Stomach smooth muscle (tissue), 2 donors: Measurements from ENCODE around the gene GRIK4.

Experiments used
- H3K27ac ChIP-seq: one replicate; pipeline ENCODE4 v1.7.0; 2013; ENCODE audit warnings: mild to moderate bottlenecking, low read length, inconsistent platforms
- H3K27me3 ChIP-seq, 2 donors: one replicate each; pipeline ENCODE4 v1.7.0; 2013; ENCODE audit warnings: low read length in 2 of 2; ENCODE audit not compliant: insufficient read depth in 2 of 2, control insufficient read depth in 1 of 2
- H3K36me3 ChIP-seq, 2 donors: one replicate each; pipeline ENCODE4 v1.7.0; 2013; ENCODE audit warnings: low read length in 2 of 2; ENCODE audit not compliant: control insufficient read depth in 2 of 2, insufficient read depth in 2 of 2
- H3K4me1 ChIP-seq: one replicate; pipeline ENCODE4 v1.7.0; 2013; ENCODE audit warnings: low read length; ENCODE audit not compliant: control insufficient read depth, insufficient read depth
- H3K4me3 ChIP-seq, 2 donors: one replicate each; pipeline ENCODE4 v1.7.0; 2013; ENCODE audit warnings: low read length in 2 of 2
- H3K9ac ChIP-seq, 2 donors: one replicate each; pipeline ENCODE4 v1.7.0; 2013; ENCODE audit warnings: low read length in 2 of 2, mild to moderate bottlenecking in 1 of 2
- H3K9me3 ChIP-seq, 2 donors: one replicate each; pipeline ENCODE4 v1.7.0; 2013; ENCODE audit warnings: low read length in 2 of 2; ENCODE audit not compliant: control insufficient read depth in 2 of 2
- donor health status: healthy.
- donor health status: Pancreatic carcinoma.

The GRIK4 gene

DNA sequence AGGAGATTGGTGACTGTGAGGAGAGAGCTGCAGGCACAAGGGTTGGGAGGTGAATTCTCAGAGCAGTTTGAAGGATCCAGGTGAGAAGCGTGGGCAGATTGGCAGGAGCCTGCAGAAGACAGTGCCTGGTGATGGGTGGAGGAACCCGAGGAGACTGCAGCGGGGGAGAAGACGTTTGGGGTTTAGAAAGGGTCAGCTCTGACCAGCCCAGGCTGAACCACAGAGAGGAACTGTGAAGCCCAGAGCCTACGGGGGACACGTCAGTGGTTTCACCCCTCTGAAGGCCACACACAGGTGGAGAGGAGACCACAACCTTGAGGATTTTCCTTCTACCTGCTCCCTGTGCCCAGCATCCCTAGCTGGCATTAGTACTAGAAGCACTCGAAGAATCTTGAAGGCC, 357.5 kb downstream of the GRIK4 start:
- Histone ChIP-seq H3K9ac (no peak overlapping the region), H3K4me3 (no peak overlapping the region), H3K9me3 (no peaks in the 10 kb centered on the region), H3K36me3 (no peaks in the 10 kb centered on the region), H3K27ac (no peak overlapping the region), H3K27me3 (peaks cover 0 to 8% of the 10 kb centered on the region in 2 donors), H3K4me1 (no peaks in the 10 kb centered on the region)

DNA sequence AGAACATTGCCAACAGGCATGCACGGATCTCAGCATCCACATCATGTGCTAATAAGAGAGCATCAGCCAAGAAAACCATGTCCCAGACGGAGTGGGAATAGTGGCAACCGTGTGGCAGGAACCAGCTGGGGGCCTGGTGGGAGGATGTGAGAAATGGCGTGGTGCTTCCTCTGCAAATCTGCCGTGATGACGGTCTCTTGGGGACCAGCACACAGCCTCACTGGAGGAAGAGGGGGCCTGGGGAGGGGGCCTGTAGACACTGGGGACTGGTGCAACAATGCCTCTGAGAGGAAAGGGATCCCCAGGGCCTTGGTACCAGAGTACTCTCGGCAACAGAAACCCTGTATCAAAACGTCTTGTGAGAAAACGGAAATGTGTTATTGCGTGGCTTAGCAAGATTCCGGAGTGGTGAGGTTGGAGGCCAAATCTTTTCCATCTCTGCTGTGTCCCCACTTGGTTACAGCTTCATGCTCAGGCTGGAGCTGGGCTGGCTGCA, 358.0 kb downstream of the GRIK4 start:
- Histone ChIP-seq H3K4me3 (no peak overlapping the region), H3K36me3 (no peaks in the 10 kb centered on the region), H3K27ac (no peak overlapping the region), H3K27me3 (peaks cover 3 to 8% of the 10 kb centered on the region in 2 donors), H3K4me1 (no peaks in the 10 kb centered on the region), H3K9ac (no peak overlapping the region), H3K9me3 (no peaks in the 10 kb centered on the region)

DNA sequence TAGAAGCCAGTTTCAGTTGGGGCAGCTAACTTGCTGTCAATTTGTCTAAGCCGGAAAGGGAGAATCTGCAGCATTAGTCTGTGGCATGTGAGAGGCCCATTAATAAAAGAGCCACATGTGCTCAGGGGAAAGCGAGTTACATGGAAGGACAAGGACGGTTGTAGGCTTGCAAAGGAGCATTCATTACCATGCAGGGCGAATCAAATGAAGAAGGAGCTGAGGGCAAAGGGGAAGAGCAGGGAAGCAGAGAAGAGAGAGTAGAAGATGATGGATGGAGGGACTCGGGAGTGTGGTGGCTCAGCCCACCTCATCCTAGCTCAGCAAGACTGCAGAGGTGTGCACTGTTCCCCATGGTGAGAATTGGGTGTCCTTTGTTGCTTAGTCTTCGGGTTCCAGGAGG, 359.6 kb downstream of the GRIK4 start:
- H3K36me3 ChIP-seq = no peaks in the 10 kb centered on the region
- H3K9ac ChIP-seq = no peak overlapping the region
- H3K27ac ChIP-seq = no peak overlapping the region
- peaks cover 3 to 8% of the 10 kb centered on the region in 2 donors for H3K27me3 ChIP-seq
- H3K4me1 ChIP-seq = no peaks in the 10 kb centered on the region
- no peaks in the 10 kb centered on the region for H3K9me3 ChIP-seq
- no peak overlapping the region for H3K4me3 ChIP-seq

DNA sequence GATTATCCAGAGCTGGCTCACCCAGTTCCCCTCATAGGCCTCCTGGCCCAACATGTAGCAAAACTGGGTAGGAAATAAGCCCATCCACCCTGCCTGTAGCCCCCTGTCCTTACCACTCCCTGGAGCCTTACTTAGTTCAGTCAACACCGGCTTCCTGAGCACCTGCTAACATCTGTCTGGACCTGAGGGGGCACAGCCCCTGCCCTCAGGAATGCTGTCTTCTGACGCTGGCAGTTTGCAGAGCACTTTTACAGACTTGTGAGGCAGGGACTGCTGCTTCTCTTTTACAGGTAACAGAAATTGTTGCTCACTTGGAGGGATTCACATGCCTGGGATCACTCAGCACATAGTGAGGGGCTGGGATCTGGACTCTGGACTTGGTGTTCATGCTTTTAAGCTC, 360.4 kb downstream of the GRIK4 start:
- no peak overlapping the region for H3K27ac ChIP-seq
- no peak overlapping the region for H3K4me3 ChIP-seq
- H3K9me3 ChIP-seq = no peaks in the 10 kb centered on the region
- H3K4me1 ChIP-seq = no peaks in the 10 kb centered on the region
- H3K9ac ChIP-seq = no peak overlapping the region
- H3K36me3 ChIP-seq = no peaks in the 10 kb centered on the region
- H3K27me3 ChIP-seq = peaks cover 3 to 4% of the 10 kb centered on the region in 2 donors

DNA sequence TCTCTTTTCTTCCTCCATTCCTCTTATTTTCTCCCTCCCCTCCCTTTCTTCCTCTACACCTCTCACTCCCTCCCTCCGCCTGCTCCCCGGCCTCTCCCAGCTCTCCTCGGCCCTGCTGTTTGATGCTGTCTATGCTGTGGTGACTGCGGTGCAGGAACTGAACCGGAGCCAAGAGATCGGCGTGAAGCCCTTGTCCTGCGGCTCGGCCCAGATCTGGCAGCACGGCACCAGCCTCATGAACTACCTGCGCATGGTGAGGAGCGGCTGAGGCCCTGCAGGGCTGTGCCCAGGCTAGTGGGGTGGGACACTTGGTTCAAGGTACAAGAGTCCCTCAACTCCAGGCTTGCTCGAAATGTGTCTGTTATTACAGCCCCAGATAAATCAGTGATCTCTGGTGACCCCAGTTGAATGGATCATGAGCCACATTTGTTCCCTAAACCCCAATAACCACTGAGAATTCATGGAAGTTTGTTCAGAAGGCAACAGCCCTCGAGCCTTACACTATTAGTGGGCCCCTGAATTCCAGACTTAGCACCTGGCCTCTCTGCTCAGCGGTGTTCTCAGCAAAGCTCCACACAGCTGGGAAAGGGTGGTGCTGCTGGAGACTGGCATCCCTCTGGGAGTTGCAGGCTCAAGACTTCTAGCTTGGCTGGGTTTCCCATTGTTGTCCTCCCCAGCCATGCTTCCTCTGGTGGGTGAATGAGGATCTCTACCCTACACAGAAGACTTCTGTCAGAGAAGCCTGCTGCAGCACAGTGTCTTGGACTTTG, 362.6 kb downstream of the GRIK4 start:
- Histone ChIP-seq H3K9ac (no peak overlapping the region), H3K9me3 (no peaks in the 10 kb centered on the region), H3K27ac (no peak overlapping the region), H3K4me3 (no peak overlapping the region), H3K27me3 (peaks cover 3 to 5% of the 10 kb centered on the region in 2 donors), H3K36me3 (no peaks in the 10 kb centered on the region), H3K4me1 (no peaks in the 10 kb centered on the region)

DNA sequence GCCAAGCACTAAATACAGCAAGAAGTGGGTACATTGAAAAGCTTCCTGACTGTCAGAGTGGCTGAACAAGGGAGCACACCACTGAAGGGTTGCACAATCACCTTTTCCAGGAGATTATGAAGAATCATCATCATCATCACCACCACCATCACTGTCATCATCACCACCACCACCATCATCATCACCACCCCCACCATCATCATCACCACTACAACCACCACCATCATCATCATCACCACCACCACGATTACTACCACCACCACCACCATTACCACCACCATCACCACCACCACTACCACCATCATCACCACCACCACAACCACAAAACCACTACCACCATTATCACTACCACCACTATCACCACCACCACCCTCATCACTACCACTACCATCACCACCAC, 364.4 kb downstream of the GRIK4 start:
- H3K4me3 ChIP-seq = no peak overlapping the region
- H3K9me3 ChIP-seq = no peaks in the 10 kb centered on the region
- H3K9ac ChIP-seq = no peak overlapping the region
- no peaks in the 10 kb centered on the region for H3K36me3 ChIP-seq
- H3K4me1 ChIP-seq = no peaks in the 10 kb centered on the region
- no peak overlapping the region for H3K27ac ChIP-seq
- H3K27me3 ChIP-seq = peaks cover 3 to 5% of the 10 kb centered on the region in 2 donors

DNA sequence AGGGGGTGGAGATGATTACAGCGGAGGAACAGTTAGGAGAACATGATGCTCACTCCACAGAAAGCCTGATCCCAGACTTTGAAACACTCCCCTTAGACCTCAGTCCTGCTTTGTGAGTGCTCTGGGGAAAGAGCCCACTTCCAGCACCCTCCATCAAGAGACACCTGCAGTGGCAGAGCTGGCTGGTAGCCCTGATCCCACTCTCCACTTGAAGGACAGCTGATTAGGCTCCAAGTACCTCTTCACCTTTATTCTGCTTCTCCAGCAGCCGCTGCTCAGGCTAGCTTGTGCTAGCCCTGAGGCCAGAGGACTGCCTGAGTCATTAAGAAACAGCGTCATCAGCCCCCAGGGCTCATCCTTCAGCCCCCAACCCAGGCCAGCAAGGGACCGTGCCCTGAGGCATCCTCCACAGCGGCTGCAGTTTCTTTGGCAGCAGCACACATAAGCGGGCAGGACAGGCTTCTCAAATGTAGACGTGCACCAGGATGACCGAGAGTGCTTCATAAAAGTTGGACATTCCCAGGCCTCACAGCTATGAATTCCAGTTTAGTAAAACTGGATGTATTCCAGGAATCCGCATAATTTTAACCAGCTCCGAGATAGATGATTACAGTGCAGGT, 366.3 kb downstream of the GRIK4 start:
- H3K4me3 ChIP-seq = no peak overlapping the region
- no peaks in the 10 kb centered on the region for H3K9me3 ChIP-seq
- no peak overlapping the region for H3K27ac ChIP-seq
- peaks cover 2% of the 10 kb centered on the region for H3K4me1 ChIP-seq
- H3K9ac ChIP-seq = no peak overlapping the region
- H3K36me3 ChIP-seq = no peaks in the 10 kb centered on the region
- H3K27me3 ChIP-seq = peaks cover 3 to 4% of the 10 kb centered on the region in 2 donors

DNA sequence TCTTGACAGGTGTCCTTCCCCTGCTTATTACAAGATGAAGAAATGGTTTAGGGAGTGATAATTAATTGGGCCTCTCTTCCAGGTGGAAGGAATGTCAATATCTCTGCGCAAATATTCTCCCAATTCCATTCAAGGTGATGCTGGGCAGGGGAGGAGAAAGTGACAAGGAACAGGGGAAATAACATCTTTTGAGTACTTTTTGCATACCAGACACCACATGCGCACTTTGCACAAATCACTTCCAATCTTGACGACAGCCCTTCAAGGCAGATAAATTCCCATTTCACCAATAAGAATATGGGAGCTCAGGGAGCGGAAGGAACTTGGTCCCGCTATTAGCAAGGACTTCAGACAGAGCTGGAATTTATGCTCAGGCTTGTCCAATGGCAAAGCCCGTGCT, 367.2 kb downstream of the GRIK4 start:
- Histone ChIP-seq H3K27ac (no peak overlapping the region), H3K9ac (no peak overlapping the region), H3K27me3 (peaks cover 3 to 5% of the 10 kb centered on the region in 2 donors), H3K4me1 (peaks cover 2% of the 10 kb centered on the region), H3K9me3 (no peaks in the 10 kb centered on the region), H3K36me3 (no peaks in the 10 kb centered on the region), H3K4me3 (no peak overlapping the region)

DNA sequence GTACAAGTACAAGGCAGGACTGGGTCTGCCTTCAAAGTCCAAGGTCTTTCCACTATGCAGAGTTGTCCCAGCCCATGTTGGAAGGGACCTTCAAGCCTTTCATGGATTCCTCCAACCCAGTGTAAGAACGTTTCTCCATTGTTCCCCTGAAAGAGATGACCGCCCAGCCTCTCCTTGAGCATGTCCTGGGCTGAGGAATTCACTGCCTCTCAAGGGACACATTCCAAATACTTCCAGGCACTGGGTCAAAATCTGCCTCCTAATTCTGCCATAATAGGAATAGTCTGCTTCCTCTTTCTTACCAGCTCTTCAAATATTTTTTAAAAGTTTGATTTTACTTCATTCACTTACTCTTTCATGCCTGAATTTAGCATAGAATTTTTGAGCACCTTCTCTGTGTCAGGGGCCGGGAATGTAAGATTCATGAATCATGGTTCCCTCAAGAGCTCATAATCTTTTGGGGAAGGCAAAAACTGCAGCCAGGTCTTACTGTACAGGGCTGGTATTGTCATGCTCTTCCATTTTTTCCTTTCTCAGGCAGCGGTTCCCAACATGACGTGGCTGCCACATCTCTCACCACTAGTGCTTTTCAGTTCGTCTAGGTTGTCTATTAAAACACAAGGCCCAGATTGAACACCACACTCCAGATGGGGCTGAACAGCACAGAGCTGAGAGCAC, 369.1 kb downstream of the GRIK4 start:
- Histone ChIP-seq H3K36me3 (no peaks in the 10 kb centered on the region), H3K4me3 (no peak overlapping the region), H3K27ac (no peak overlapping the region)

DNA sequence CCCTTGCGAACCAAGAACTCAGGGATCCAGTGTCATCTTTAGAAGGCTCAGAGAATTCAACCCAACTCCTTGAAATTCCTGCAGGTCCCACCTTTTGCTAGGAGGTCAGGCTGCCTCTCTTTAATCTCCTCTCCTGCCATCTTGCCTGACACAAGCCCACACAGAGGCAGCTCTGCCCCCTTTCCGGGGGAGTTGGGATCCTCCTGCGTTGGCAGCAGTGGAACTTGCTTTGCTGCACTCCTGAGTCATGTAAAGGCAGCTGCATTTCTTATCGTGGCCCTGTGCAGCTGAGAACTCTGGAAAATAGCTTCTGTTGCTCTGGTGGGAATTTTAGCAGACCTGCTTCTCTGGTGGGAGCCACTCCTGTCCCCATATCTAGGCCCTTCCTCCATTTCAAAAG, 370.0 kb downstream of the GRIK4 start:
- Histone ChIP-seq H3K4me3 (no peak overlapping the region), H3K4me1 (peaks cover 2% of the 10 kb centered on the region), H3K9ac (no peak overlapping the region), H3K27me3 (peaks cover 4 to 5% of the 10 kb centered on the region in 2 donors), H3K36me3 (no peaks in the 10 kb centered on the region), H3K27ac (no peak overlapping the region), H3K9me3 (peaks cover 5% of the 10 kb centered on the region in 2 donors)

More for the DNA sequence above, 369.1 kb downstream of the GRIK4 start:
- no peaks in the 10 kb centered on the region for H3K9me3 ChIP-seq
- H3K4me1 ChIP-seq = peaks cover 2% of the 10 kb centered on the region
- H3K9ac ChIP-seq = no peak overlapping the region
- peaks cover 4 to 5% of the 10 kb centered on the region in 2 donors for H3K27me3 ChIP-seq
